GM10847 (cell line): Measurements from ENCODE around the gene CCDC85C.

Experiments used
- POLR2A ChIP-seq: IDR thresholded peaks from 2 replicates; pipeline ENCODE4 v1.6.1; 2011; ENCODE audit not compliant: insufficient read length; ENCODE audit errors: extremely low read depth

CCDC85C gene

DNA sequence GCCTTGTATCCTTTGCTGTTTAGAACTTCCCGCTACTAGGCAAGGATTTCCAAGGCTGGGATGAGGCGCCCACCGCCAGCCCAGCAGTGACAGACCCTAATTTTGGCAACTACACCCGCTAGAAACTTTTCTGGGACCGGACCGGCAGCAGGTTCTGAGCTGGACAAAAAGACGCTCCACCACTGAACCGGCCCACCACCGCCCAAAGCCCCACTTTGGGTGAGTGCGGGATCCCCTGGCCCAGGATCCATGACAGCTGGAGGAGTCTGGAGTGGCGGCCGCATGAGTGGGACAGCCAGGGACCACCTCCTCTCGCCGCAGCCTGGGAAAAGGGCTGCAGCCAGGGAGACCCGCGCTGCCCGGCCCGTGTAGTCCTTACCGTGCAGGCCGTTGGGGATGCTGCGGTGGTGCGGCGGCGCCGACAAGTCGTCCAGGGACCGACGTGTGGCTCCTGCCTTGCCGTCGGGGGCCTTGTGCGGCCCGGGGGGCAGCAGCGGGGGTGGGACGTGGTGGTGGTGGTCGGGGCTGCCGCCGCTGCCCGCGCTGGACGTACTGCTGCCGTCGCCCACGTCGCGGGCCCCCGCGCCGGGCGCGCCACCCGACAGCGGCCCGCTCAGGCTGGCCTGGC, 1.1 kb downstream of the CCDC85C start:
- TF ChIP-seq POLR2A: no peak

DNA sequence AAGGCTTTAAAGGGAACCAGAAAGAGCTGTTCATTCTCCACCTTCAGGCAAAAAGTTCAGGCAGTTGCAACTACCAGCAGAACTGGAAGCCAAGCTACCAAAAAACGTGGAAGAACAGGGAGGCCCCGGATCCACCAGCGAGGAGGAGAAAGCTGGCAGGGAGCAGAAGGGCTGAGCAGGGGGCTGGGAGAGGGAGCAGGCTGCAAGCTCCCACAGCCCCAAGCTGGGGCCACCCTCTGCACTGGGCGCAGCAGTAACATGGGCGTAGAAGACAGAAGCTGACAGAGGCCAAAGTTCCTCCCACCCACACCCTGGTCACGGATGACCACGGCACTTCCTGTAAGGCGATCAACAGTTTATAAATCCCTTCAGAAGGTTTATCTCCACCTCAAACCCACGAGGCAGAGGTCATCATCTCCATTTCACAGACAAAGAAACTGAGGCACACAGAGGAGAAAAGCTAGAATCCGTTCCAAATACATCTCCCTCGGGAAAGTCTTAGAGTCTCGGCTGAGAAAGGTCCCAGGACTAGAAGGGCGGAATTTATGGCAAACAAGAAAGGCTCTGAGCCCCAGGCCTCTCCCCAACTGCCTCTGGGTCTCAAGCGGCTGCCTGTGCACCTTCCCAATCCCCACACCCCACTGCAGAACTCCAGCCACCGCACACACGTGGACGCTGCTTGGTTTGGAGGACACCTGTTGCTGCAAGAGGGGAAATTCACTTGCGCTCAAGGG, 1.8 kb downstream of the CCDC85C start:
- TF ChIP-seq POLR2A: no peak

DNA sequence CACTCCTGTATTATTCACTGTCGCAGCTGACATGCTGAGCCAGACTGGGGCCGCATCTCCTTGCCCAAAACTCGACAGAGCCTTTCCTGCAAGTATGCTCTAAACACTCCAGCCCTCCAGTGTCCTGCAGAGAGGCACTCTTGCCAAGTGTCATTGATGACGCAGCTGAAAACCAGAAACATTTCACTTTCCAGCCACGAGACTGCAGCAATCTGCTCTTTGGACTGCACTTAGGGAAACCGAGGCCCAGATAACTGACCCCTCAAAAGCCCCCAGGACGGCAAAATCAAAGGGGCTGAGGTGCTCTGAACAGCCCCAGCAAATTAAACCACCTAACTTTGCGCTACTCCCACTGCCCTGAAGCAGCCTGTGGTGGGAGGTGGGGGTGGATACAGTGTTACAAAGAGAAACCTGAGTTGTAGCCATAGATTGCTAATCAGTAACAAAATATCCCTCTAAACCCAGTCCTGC, 2.6 kb downstream of the CCDC85C start:
- no peak for TF ChIP-seq POLR2A

GRCh38 chr14:99600232-99600888, 3.6 kb downstream of the CCDC85C start:
- TF ChIP-seq POLR2A: no peak

DNA sequence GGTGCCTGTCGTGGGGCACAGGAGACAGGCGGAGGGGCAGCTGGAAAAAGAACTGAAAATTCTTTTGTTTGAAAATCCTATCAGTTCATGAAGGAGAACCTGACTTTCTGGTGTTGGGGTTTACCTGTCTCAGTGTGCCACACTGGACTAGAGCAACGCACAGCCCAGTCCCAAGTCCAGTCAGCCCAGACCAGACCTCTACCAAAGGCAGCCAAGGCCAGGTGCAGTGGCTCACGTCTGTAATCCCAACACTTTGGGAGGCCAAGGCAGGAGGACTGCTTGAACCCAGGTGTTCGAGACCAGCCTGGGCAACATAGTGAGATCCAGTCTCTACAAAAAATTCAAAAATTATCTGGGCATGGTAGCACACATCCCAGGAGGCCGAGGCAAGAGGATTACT, 4.6 kb downstream of the CCDC85C start:
- TF ChIP-seq POLR2A: no peak

DNA sequence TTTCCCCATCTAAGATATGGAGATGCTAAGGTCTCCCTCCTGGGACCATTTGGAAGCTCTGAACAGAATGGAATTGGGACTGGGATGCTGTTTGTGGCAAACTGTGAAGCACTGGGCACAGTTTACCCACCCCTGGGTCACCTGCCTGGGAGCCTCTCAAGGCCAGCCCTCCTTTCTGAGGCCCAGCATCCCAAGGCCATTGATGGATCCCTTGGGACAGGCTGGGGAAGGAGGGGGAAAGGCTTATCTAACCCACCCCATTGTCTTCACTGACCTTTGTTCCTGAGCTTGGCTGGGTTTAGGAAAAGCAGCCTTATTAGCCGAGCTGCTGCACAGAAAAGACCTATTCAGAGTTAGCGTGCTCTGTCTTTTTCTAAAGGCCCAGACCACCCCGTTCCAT, 5.2 kb downstream of the CCDC85C start:
- TF ChIP-seq POLR2A: no peak

GRCh38 chr14:99597911-99598600, 6.0 kb downstream of the CCDC85C start:
- no peak for TF ChIP-seq POLR2A

- TF ChIP-seq POLR2A: no peak
Observed at GRCh38 chr14:99596772-99597171, 7.2 kb downstream of the CCDC85C start.

GRCh38 chr14:99596071-99596627, 7.9 kb downstream of the CCDC85C start:
- no peak for TF ChIP-seq POLR2A

DNA sequence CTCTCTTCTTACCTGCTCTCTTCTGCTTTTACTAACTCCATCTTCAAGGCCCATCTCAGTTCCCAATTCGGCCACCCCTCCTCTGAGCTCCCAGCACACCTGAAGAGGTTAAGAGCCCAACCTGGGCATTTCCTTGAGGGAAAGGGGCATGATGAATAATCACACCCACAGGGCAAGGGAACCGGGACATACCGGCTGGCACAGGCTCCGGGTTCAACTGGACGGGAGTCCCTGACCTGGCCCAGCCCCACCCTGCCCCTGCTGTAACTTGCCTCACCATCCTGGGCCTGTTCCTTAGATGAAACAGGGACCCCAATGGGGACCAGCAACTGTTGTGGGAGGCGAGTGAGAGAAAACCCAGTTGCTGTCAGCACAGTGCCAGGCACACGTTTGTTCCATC, 8.5 kb downstream of the CCDC85C start:
- no peak for TF ChIP-seq POLR2A

DNA sequence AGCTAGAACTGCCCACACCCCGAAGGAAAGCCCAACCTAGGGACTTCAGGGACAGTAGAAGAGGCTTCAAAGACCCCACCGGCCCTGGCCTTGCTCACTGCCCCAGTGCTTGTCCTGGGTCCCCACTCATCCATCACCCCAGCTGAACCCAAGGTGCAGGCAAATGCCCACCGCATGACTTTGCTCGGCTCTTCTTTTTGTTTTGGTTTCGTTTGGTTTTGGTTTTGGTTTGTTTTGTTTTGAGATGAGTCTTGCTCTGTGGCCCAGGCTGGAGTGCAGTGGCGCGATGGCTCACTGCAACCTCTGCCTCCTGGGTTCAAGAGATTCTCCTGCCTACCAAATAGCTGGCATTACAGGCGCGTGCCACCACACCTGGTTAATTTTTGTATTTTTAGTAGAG, 9.0 kb downstream of the CCDC85C start:
- no peak for TF ChIP-seq POLR2A

GRCh38 chr14:99593971-99594841, 9.8 kb downstream of the CCDC85C start:
- TF ChIP-seq POLR2A: no peak

- no peak for TF ChIP-seq POLR2A
Observed at GRCh38 chr14:99592933-99593753, 10.9 kb downstream of the CCDC85C start.

DNA sequence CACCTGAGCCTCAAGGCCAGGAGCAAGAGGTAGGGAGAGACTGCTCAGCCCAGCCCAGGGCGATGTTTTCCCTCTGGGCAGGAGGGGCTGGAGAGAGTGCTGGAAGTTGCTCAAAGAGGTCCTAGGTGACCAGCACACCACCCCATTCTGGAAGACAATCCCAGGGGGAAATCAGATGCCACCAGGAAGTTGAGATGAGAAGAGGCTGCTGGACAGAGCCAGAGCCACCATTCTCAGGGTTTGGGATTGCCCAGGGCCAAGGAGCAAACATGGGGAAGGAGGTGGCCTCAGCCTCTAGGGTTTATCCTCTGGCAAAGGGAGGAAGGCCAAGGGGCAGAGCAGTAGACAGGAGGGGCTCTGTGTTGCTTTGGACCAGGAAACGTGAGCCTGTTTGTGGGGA, 11.6 kb downstream of the CCDC85C start:
- no peak for TF ChIP-seq POLR2A
